Ascending aorta (tissue), 2 donors: ENCODE measurements around the gene STYX. TPM values are rescaled to one million over a fixed set of nuclear protein-coding genes. Genes with fewer than 3 reads are reported as not detected.
A peak's percentile ranks its signal among the peaks of the same experiment; 100 is the strongest.
"Not testable (repeated sequence)": the region's sequence is repeated elsewhere in the genome, so short reads cannot be mapped to it uniquely, and the experiment has no call there.

Experiments
- DNase-seq, 2 donors: peaks; one replicate each; pipeline ENCODE4 v3.0.0-alpha.2; 2019; ENCODE audit warnings: low spot score in 2 of 2
- H3K27ac ChIP-seq, 2 donors: fragments of 200-600 bp; sonication (generic); one replicate each; pipeline ENCODE4 v1.5.1; 2016 to 2017; ENCODE audit warnings: mild to moderate bottlenecking in 1 of 2
- H3K27me3 ChIP-seq: fragments of 200-600 bp; sonication (generic); one replicate; pipeline ENCODE4 v1.5.1; 2017
- H3K36me3 ChIP-seq, 2 donors: fragments of 200-600 bp; sonication (generic); one replicate each; pipeline ENCODE4 v1.5.1; 2016
- H3K4me1 ChIP-seq, 2 donors: fragments of 200-600 bp; sonication (generic); one replicate each; pipeline ENCODE4 v1.5.1; 2016 to 2017; ENCODE audit warnings: mild to moderate bottlenecking in 1 of 2
- H3K4me3 ChIP-seq, 2 donors: fragments of 200-600 bp; sonication (generic); one replicate each; pipeline ENCODE4 v1.5.1; 2016 to 2017; ENCODE audit warnings: mild to moderate bottlenecking in 1 of 2
- H3K9me3 ChIP-seq, 2 donors: fragments of 200-600 bp; sonication (generic); one replicate each; pipeline ENCODE4 v1.5.1; 2016
- intact Hi-C: fragments of 100-400 bp; cut with DNase I; formaldehyde crosslinking; loops from one replicate; pipeline ENCODE4 v1.15.1; 2023
- total RNA-seq: library from RNA; depleted of rRNA; stranded (reverse); fragments of >200 nt; gene quantifications from one replicate; pipeline ENCODE4 v1.1.0, GENCODE V29; 2016
- TF ChIP-seq, protein P1 (sequence below), 3 experiments: fragments of 200-600 bp in 2 of 3; fragments of 450-650 bp in 1 of 3; sonication (generic) in 2 of 3; IDR thresholded peaks; one replicate each; pipeline ENCODE4 v1.5.1; 2016 to 2019; ENCODE audit warnings: antibody characterized with exemption in 3 of 3, mild to moderate bottlenecking in 1 of 3, moderate library complexity in 1 of 3

The STYX gene
- total RNA-seq, 1 donor from 2014 or later = 5.2 TPM

DNA sequence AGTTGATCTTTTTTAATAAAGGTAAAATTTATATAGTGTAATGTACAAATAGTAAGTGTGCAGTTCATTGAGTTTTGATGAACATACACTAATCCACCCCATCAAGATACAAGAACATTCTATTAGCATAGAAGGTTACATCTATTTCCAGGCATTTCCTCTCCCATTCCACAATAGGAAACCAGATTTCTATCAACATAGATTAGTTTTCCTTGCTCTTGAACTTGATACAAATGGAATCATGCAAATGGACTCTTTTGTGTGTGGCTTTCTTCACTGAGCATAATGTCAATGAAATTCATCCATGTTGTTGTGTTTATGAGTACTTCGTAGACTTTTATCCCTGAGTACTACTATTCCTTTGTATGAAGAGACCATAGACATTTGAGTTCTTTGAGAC, 10.8 kb downstream of the STYX start:
- TF ChIP-seq, protein P1, sequence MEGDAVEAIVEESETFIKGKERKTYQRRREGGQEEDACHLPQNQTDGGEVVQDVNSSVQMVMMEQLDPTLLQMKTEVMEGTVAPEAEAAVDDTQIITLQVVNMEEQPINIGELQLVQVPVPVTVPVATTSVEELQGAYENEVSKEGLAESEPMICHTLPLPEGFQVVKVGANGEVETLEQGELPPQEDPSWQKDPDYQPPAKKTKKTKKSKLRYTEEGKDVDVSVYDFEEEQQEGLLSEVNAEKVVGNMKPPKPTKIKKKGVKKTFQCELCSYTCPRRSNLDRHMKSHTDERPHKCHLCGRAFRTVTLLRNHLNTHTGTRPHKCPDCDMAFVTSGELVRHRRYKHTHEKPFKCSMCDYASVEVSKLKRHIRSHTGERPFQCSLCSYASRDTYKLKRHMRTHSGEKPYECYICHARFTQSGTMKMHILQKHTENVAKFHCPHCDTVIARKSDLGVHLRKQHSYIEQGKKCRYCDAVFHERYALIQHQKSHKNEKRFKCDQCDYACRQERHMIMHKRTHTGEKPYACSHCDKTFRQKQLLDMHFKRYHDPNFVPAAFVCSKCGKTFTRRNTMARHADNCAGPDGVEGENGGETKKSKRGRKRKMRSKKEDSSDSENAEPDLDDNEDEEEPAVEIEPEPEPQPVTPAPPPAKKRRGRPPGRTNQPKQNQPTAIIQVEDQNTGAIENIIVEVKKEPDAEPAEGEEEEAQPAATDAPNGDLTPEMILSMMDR (IDR thresholded peaks at IDR 0.05) = no peak
- intact Hi-C loops = no loop called here
- H3K4me1 ChIP-seq = peaks cover 0 to 6% of the 10 kb centered on the region in 2 donors
- H3K36me3 ChIP-seq = peaks cover 3 to 5% of the 10 kb centered on the region in 2 donors
- H3K27ac ChIP-seq = no peak overlapping the region
- no peaks in the 10 kb centered on the region for H3K9me3 ChIP-seq
- H3K27me3 ChIP-seq = no peaks in the 10 kb centered on the region
- no peak overlapping the region for H3K4me3 ChIP-seq
- DNase-seq = no peak

DNA sequence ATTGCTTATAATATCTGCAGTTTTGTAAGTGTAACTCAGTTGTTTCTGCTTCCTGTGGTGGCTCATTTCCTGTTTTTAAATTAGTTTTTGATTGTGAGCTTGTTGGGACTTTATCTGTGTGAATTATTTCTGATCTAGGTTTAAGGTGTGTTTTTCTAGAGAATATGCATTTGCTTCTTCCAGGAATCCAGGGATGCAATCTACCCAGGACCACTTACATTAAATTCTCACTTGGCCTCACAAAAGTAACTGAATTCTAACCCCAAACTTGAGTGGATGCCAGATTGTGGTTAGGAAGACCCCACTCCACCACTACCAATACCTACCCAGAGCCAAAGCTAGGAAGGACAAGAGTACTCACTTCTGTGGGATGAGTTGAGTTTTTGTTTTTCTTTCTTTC, 11.9 kb downstream of the STYX start:
- TF ChIP-seq, protein P1 (IDR thresholded peaks at IDR 0.05) = no peak
- H3K27ac ChIP-seq = peak overlapping the region; percentile 23 to 36

DNA sequence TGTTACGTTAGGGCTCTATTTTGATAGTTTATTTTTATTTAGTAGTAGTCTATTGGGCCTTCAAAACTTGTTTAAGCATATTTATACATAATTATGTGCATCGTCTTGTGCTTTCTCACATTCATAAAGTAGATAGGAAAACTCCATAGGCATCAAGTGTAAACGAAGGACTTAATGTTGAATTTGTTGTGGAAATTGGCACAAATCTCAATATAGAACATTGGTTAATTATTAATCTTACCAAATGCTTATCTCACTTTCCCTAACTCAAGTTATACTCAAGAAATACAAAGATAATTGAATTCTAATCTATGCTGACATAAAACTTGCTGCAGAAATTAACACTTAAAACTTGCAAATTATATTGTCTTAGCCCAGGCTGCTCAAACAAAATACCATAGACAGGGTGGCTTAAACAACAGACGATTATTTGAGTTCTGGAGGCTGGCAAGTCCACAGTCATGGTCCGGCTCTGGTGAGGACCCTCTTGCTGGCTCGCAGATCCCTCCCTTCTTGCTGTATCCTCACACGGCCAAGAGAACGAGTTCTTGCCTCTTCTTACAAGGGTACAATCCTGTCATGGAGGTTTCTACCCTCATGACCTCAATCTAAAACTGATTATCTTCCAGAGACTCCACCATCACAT, 18.8 kb downstream of the STYX start:
- H3K27ac ChIP-seq = no peak overlapping the region
- intact Hi-C loops = no loop called here
- TF ChIP-seq, protein P1 (IDR thresholded peaks at IDR 0.05) = no peak
- H3K9me3 ChIP-seq = no peaks in the 10 kb centered on the region
- H3K4me3 ChIP-seq = no peak overlapping the region
- H3K27me3 ChIP-seq = no peaks in the 10 kb centered on the region
- peaks cover 0 to 1% of the 10 kb centered on the region in 2 donors for H3K4me1 ChIP-seq
- no peak for DNase-seq
- peaks cover 44 to 45% of the 10 kb centered on the region in 2 donors for H3K36me3 ChIP-seq

More for the DNA sequence above, 11.9 kb downstream of the STYX start:
- H3K4me3 ChIP-seq = no peak overlapping the region
- peaks cover 0 to 6% of the 10 kb centered on the region in 2 donors for H3K4me1 ChIP-seq
- no peak for DNase-seq
- H3K36me3 ChIP-seq = peaks cover 8% of the 10 kb centered on the region in 2 donors
- no peaks in the 10 kb centered on the region for H3K9me3 ChIP-seq
- intact Hi-C loops = no loop called here
- no peaks in the 10 kb centered on the region for H3K27me3 ChIP-seq

DNA sequence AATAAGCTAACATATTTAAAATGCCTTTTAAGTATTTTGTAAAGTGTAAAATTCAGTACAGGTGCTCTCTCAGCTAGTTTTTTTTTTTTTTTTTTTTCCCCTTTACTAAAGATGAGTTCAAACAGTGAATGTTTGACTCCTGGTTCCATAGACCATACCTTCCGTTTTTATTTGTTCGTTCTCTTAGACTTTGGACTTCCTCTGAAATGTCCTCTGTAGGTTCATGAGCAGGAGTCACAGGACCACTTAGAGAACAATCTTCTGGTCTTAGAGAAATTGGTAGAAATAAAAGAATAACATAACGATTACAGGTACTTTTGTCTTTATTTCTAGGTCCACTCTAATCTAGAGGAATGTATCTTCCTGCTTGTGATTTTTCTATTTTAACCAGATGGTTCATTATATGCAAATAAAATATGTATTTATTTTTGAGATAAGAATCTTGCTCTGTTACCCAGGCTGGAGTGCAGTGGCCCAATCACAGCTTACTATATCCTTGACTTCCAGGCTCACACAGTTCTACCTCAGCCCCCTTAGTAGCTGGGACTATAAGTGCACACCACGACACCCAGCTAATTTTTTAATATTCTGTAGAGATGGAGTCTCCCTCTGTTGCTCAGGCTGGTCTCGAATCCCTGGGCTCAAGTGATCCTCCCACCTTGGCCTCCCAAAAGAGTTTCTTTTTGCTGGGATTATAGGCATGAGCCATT, 25.8 kb downstream of the STYX start:
- H3K36me3 ChIP-seq = peaks cover 7 to 37% of the 10 kb centered on the region in 2 donors
- no peak overlapping the region for H3K27ac ChIP-seq
- no peaks in the 10 kb centered on the region for H3K27me3 ChIP-seq
- no peak overlapping the region for H3K4me3 ChIP-seq
- TF ChIP-seq, protein P1 (IDR thresholded peaks at IDR 0.05) = no peak
- H3K4me1 ChIP-seq = no peaks in the 10 kb centered on the region
- DNase-seq = no peak
- no peaks in the 10 kb centered on the region for H3K9me3 ChIP-seq
- intact Hi-C loops = no loop called here

DNA sequence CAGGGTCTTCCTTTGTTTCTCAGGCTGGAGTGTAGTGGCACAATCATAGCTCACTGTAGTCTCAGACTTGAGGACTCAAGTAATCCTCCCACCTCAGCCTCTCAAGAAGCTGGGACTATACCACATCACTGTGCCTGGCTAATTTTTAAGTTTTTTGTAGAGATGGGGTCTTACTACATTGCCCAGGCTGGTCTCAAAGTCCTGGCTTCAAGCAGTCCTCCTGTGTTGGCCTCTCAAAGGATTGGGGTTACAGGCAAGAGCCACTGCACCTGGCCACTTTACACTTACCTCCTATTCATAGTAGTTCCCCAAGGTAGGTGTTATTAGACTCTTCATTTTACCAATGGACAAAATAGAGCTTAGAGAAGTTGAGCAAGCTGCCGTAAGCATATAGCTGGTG, 29.2 kb downstream of the STYX start:
- DNase-seq = no peak
- no peaks in the 10 kb centered on the region for H3K9me3 ChIP-seq
- H3K27ac ChIP-seq = no peak overlapping the region
- intact Hi-C loops = no loop called here
- no peaks in the 10 kb centered on the region for H3K27me3 ChIP-seq
- H3K4me1 ChIP-seq = no peaks in the 10 kb centered on the region
- no peak overlapping the region for H3K4me3 ChIP-seq
- TF ChIP-seq, protein P1 (IDR thresholded peaks at IDR 0.05) = no peak
- peaks cover 0 to 23% of the 10 kb centered on the region in 2 donors for H3K36me3 ChIP-seq

DNA sequence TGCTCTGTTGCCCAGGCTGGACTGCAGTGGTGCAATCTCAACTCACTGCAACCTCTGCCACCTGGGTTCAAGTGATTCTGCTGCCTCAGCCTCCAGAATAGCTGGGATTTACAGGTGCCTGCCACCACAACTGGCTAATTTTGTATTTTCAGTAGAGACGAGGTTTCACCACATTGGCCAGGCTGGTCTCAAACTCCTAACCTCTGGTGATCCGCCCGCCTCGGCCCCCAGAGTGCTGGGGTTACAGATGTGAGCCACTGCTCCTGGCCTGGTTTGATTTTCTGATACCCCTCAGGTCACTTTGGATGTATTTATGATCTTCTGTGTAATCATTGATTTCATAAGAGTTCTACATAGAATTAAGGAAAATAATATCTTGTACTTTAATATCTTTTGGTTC, 33.0 kb downstream of the STYX start:
- DNase-seq, H3K9me3 ChIP-seq, intact Hi-C loops, H3K4me1 ChIP-seq, H3K27me3 ChIP-seq, H3K27ac ChIP-seq, H3K4me3 ChIP-seq: not testable (repeated sequence)
- peaks cover 7 to 36% of the 10 kb centered on the region in 2 donors for H3K36me3 ChIP-seq
